HT1080 (cell line): ENCODE data around the gene PER3. TPM values are rescaled to one million over a fixed set of nuclear protein-coding genes. Genes with fewer than 3 reads are reported as not detected.

ENCODE experiments used
- DNase-seq: peaks from one replicate; pipeline ENCODE4 v3.0.0-alpha.2; 2015; ENCODE audit warnings: low read depth
- total RNA-seq: library from RNA; depleted of rRNA; stranded (reverse); fragments of >200 nt; shearing (Covaris generic); gene quantifications from 2 replicates; pipeline ENCODE4 v1.2.3, GENCODE V29; 2014

The PER3 gene
- total RNA-seq, 1 experiment from 2014 or later: 3.6 TPM

- DNase-seq: no peak
These were observed 47.4 kb downstream of the PER3 start for GRCh38 chr1:7831458-7831857.

- no peak for DNase-seq
These were observed 48.9 kb downstream of the PER3 start for GRCh38 chr1:7833035-7833434.

GRCh38 chr1:7838714-7839113 is 54.6 kb downstream of the PER3 start:
- DNase-seq: no peak

GRCh38 chr1:7839526-7839925 is 55.4 kb downstream of the PER3 start:
- DNase-seq: no peak

- DNase-seq: no peak
These were observed 58.4 kb downstream of the PER3 start for GRCh38 chr1:7842517-7842916.

- no peak for DNase-seq
These were observed 61.7 kb downstream of the PER3 start for GRCh38 chr1:7845761-7846160.

- no peak for DNase-seq
These were observed 62.6 kb downstream of the PER3 start for GRCh38 chr1:7846656-7847055.

- DNase-seq: peak; percentile 61
These were observed 63.5 kb downstream of the PER3 start for GRCh38 chr1:7847599-7847998.

- DNase-seq: no peak
These were observed 66.7 kb downstream of the PER3 start for GRCh38 chr1:7850786-7851185.

- DNase-seq: no peak
These were observed 69.0 kb downstream of the PER3 start, which contains the start of gene UTS2 for GRCh38 chr1:7852804-7853683. TSS of gene UTS2 (minus strand) at chr1:7853065. CDS start at chr1:7853003, 62 bp downstream.

GRCh38 chr1:7853684-7854026 is 69.6 kb downstream of the PER3 start:
- no peak for DNase-seq

GRCh38 chr1:7856345-7856744 is 72.3 kb downstream of the PER3 start:
- DNase-seq: no peak

GRCh38 chr1:7857000-7857399 is 72.9 kb downstream of the PER3 start:
- DNase-seq: no peak

- DNase-seq: no peak
These were observed 73.9 kb downstream of the PER3 start for GRCh38 chr1:7857985-7858384.

GRCh38 chr1:7859406-7859805 is 75.3 kb downstream of the PER3 start:
- no peak for DNase-seq

- DNase-seq: no peak
These were observed 76.0 kb downstream of the PER3 start for GRCh38 chr1:7860130-7860529.

- no peak for DNase-seq
These were observed 77.4 kb downstream of the PER3 start for GRCh38 chr1:7861452-7861851.

GRCh38 chr1:7862211-7863060 is 78.3 kb downstream of the PER3 start:
- DNase-seq: no peak

- no peak for DNase-seq
These were observed 79.8 kb downstream of the PER3 start for GRCh38 chr1:7863756-7864328.

GRCh38 chr1:7865978-7866377 is 81.9 kb downstream of the PER3 start:
- no peak for DNase-seq

GRCh38 chr1:7868070-7868780 is 84.1 kb downstream of the PER3 start:
- no peak for DNase-seq
